Measurements from ENCODE around the gene TLL2.

Gene TLL2

GRCh38 chr10:96524741-96525140 is 11.0 kb upstream of the TLL2 start:
- no peak for DNase-seq (ENCODE audit: low spot score)
- in situ Hi-C loops (cut with MboI; ENCODE audit: low pct_unique_long_range_greater_than_20kb, low sequenced_read_pairs, unreplicated experiment), result no loop called here

GRCh38 chr10:96517284-96517683 is 3.6 kb upstream of the TLL2 start:
- TF ChIP-seq CTCF (IDR thresholded peaks at IDR 0.05; ENCODE audit: extremely low read depth, insufficient read depth, missing control alignments), result no peak
- in situ Hi-C loops (cut with MboI; ENCODE audit: low pct_unique_long_range_greater_than_20kb, low sequenced_read_pairs, unreplicated experiment), result no loop called here
- DNase-seq (ENCODE audit: low spot score), result no peak

More at GRCh38 chr10:96524741-96525140, 11.0 kb upstream of the TLL2 start:
- TF ChIP-seq CTCF (IDR thresholded peaks at IDR 0.05; ENCODE audit: extremely low read depth, insufficient read depth, missing control alignments), result no peak

- in situ Hi-C loops (cut with MboI; ENCODE audit: low pct_unique_long_range_greater_than_20kb, low sequenced_read_pairs, unreplicated experiment), result no loop called here
- TF ChIP-seq CTCF (IDR thresholded peaks at IDR 0.05; ENCODE audit: extremely low read depth, insufficient read depth, missing control alignments), result no peak
Observed at GRCh38 chr10:96516337-96516736, 2.6 kb upstream of the TLL2 start.

GRCh38 chr10:96513305-96513697 is 425 bp downstream of the TLL2 start:
- peak; percentile 73 for DNase-seq (ENCODE audit: low spot score)
- no peak for TF ChIP-seq CTCF (IDR thresholded peaks at IDR 0.05; ENCODE audit: extremely low read depth, insufficient read depth, missing control alignments)
- in situ Hi-C loops (cut with MboI; ENCODE audit: low pct_unique_long_range_greater_than_20kb, low sequenced_read_pairs, unreplicated experiment), result no loop called here

More at GRCh38 chr10:96516337-96516736, 2.6 kb upstream of the TLL2 start:
- no peak for DNase-seq (ENCODE audit: low spot score)

- DNase-seq (ENCODE audit: low spot score), result peak; percentile 47
- in situ Hi-C loops (cut with MboI; ENCODE audit: low pct_unique_long_range_greater_than_20kb, low sequenced_read_pairs, unreplicated experiment), result no loop called here
- no peak for TF ChIP-seq CTCF (IDR thresholded peaks at IDR 0.05; ENCODE audit: extremely low read depth, insufficient read depth, missing control alignments)
Observed at GRCh38 chr10:96512524-96513304, 1.0 kb downstream of the TLL2 start.

GRCh38 chr10:96511044-96511945 is 2.4 kb downstream of the TLL2 start:
- in situ Hi-C loops (cut with MboI; ENCODE audit: low pct_unique_long_range_greater_than_20kb, low sequenced_read_pairs, unreplicated experiment), result no loop called here
- TF ChIP-seq CTCF (IDR thresholded peaks at IDR 0.05; ENCODE audit: extremely low read depth, insufficient read depth, missing control alignments), result peak; percentile 80
- peak; percentile 63 for DNase-seq (ENCODE audit: low spot score)
